Measurements from ENCODE around the gene HOTAIR. TPM values are rescaled to one million over a fixed set of nuclear protein-coding genes. Genes with fewer than 3 reads are reported as not detected.

Gene HOTAIR
- polyA plus RNA-seq, 2 of the 4 experiments (the other 2 are of a cell fraction), result 0.67 to 0.71 TPM

DNA sequence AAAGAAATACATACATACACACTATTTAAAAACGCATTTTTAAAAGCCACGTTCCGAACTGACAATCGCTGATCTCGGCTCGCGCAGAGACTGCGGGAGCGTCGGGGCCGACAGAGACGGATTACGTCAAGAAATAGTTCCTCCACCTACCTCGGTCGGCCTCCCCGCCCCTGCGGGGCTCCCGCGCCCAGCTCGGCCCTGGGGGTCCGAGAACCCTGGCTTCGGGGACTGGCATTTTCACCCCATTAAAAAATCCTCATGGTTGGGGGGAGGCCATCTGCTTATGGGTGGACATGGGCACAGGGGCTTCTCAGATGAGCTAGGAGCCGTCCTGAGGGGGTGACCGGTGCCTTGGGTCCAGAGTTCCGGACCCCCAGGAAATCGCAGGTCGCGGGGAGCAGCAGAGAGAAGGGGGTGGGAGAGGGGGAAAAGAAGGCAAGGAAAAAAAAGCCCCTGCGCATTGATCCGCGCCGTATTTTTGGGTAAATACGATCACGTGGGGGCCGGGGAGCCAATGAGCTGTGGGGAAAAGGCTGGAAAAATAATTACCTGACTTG is 24.9 kb upstream of the HOTAIR start:
- CTCF ChIA-PET, result interaction anchor here (1.2 to 28.7 kb wide), 14 partner anchors 8 to 253 kb away, joined by 3 to 1074 read pairs (median 8); partner anchors contain the start of genes HOXC10, HOXC5, HOXC8 and SMUG1
- H3K27ac ChIP-seq, result peak overlapping the region; percentile 93 to 96
- peaks cover 14% of the 10 kb centered on the region for H3K4me1 ChIP-seq
- H3K4me2 ChIP-seq, result peak overlapping the region; percentile 87
- 0 out of 3 replicates have a peak, but pooled peaks have one; percentile 12 for TF ChIP-seq SMC3 (IDR thresholded peaks at IDR 0.05)
- TF ChIP-seq, protein P1, sequence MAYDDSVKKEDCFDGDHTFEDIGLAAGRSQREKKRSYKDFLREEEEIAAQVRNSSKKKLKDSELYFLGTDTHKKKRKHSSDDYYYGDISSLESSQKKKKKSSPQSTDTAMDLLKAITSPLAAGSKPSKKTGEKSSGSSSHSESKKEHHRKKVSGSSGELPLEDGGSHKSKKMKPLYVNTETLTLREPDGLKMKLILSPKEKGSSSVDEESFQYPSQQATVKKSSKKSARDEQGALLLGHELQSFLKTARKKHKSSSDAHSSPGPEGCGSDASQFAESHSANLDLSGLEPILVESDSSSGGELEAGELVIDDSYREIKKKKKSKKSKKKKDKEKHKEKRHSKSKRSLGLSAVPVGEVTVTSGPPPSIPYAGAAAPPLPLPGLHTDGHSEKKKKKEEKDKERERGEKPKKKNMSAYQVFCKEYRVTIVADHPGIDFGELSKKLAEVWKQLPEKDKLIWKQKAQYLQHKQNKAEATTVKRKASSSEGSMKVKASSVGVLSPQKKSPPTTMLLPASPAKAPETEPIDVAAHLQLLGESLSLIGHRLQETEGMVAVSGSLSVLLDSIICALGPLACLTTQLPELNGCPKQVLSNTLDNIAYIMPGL (CRISPR knock-in tag; IDR thresholded peaks at IDR 0.05; ENCODE audit: borderline replicate concordance), result peak; percentile 73; the same call in 1 of the 2 replicates
- peak in 1 of 2 experiments; percentile 41; a peak in 1 of 5 replicates for TF ChIP-seq JUN (IDR thresholded peaks at IDR 0.05)
- TF ChIP-seq POLR2A (IDR thresholded peaks at IDR 0.05; ENCODE audit: low read length), result no peak
- TF ChIP-seq, protein P2, sequence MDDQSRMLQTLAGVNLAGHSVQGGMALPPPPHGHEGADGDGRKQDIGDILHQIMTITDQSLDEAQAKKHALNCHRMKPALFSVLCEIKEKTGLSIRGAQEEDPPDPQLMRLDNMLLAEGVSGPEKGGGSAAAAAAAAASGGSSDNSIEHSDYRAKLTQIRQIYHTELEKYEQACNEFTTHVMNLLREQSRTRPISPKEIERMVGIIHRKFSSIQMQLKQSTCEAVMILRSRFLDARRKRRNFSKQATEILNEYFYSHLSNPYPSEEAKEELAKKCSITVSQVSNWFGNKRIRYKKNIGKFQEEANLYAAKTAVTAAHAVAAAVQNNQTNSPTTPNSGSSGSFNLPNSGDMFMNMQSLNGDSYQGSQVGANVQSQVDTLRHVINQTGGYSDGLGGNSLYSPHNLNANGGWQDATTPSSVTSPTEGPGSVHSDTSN (IDR thresholded peaks at IDR 0.05), result peak; percentile 79
- TF ChIP-seq HOXB5 (CRISPR knock-in tag; IDR thresholded peaks at IDR 0.05), result peak; percentile 97
- no peak for TF ChIP-seq NFE2L2 (conservative IDR thresholded peaks at IDR 0.05; ENCODE audit: low read length)
- TF ChIP-seq ZSCAN20 (CRISPR knock-in tag; IDR thresholded peaks at IDR 0.05), result 0 out of 2 replicates have a peak, but pooled peaks have one; percentile 23
- TF ChIP-seq, protein P3, sequence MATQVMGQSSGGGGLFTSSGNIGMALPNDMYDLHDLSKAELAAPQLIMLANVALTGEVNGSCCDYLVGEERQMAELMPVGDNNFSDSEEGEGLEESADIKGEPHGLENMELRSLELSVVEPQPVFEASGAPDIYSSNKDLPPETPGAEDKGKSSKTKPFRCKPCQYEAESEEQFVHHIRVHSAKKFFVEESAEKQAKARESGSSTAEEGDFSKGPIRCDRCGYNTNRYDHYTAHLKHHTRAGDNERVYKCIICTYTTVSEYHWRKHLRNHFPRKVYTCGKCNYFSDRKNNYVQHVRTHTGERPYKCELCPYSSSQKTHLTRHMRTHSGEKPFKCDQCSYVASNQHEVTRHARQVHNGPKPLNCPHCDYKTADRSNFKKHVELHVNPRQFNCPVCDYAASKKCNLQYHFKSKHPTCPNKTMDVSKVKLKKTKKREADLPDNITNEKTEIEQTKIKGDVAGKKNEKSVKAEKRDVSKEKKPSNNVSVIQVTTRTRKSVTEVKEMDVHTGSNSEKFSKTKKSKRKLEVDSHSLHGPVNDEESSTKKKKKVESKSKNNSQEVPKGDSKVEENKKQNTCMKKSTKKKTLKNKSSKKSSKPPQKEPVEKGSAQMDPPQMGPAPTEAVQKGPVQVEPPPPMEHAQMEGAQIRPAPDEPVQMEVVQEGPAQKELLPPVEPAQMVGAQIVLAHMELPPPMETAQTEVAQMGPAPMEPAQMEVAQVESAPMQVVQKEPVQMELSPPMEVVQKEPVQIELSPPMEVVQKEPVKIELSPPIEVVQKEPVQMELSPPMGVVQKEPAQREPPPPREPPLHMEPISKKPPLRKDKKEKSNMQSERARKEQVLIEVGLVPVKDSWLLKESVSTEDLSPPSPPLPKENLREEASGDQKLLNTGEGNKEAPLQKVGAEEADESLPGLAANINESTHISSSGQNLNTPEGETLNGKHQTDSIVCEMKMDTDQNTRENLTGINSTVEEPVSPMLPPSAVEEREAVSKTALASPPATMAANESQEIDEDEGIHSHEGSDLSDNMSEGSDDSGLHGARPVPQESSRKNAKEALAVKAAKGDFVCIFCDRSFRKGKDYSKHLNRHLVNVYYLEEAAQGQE (IDR thresholded peaks at IDR 0.05), result 0 out of 2 replicates have a peak, but pooled peaks have one; percentile 14
- 0 out of 2 replicates have a peak, but pooled peaks have one; percentile 42 for TF ChIP-seq HEYL (CRISPR knock-in tag; IDR thresholded peaks at IDR 0.05)
- 0 out of 2 replicates have a peak, but pooled peaks have one; percentile 14 for TF ChIP-seq PHF8 (IDR thresholded peaks at IDR 0.05; ENCODE audit: borderline replicate concordance, low read depth)
- TF ChIP-seq EHMT2 (IDR thresholded peaks at IDR 0.05; ENCODE audit: low read depth), result no peak
- TF ChIP-seq, protein P4, sequence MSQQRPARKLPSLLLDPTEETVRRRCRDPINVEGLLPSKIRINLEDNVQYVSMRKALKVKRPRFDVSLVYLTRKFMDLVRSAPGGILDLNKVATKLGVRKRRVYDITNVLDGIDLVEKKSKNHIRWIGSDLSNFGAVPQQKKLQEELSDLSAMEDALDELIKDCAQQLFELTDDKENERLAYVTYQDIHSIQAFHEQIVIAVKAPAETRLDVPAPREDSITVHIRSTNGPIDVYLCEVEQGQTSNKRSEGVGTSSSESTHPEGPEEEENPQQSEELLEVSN (IDR thresholded peaks at IDR 0.05; ENCODE audit: borderline replicate concordance, low read depth), result 0 out of 2 replicates have a peak, but pooled peaks have one; percentile 12
- TF ChIP-seq, protein P5, sequence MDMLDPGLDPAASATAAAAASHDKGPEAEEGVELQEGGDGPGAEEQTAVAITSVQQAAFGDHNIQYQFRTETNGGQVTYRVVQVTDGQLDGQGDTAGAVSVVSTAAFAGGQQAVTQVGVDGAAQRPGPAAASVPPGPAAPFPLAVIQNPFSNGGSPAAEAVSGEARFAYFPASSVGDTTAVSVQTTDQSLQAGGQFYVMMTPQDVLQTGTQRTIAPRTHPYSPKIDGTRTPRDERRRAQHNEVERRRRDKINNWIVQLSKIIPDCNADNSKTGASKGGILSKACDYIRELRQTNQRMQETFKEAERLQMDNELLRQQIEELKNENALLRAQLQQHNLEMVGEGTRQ (IDR thresholded peaks at IDR 0.05), result peak; percentile 94
- WGBS (ENCODE audit: missing lambda C conversion rate), result 1% methylated on average over 35 of the region's 35 CpGs
- POLR2A ChIA-PET, result interaction anchor here (0.6 to 2.2 kb wide), 8 partner anchors 7 to 208 kb away, joined by 3 to 18 read pairs (median 4); partner anchors contain the start of genes HOXC10, HOXC8 and SMUG1
- peak overlapping the region; percentile 83 for H3K4me3 ChIP-seq
- DNase-seq (ENCODE audit: low read depth in 1 of 2, low spot score in 1 of 2), result peak; percentile 82 to 92
- ATAC-seq, result peak; percentile 30 to 64; a peak in 5 of 6 replicates
- no peaks in the 10 kb centered on the region for H3K9me3 ChIP-seq
- FAIRE-seq, result no peak

DNA sequence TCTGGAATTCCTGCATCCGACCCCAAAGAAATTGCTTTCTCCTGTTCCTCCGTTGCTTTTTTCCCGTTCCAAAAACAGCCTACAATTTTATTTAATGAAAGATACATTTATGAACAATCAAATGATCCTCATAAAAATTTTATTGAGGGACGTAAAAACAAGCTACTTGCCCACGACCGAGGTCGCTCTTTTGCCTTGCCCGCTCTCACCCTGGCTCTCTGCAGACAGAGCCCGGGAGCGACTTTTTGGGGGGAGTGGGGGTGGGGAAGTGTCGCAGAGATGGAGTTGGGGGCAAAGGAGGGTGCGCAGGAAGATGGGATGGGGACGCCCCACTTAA is 24.1 kb upstream of the HOTAIR start:
- TF ChIP-seq MYC (IDR thresholded peaks at IDR 0.05; ENCODE audit: borderline replicate concordance, low read length) (no peak), RFX5 (IDR thresholded peaks at IDR 0.05) (no peak), EHMT2 (IDR thresholded peaks at IDR 0.05; ENCODE audit: low read depth) (no peak), JUNB (IDR thresholded peaks at IDR 0.05) (no peak), CBX2 (IDR thresholded peaks at IDR 0.05; ENCODE audit: borderline replicate concordance, low read depth) (no peak), NPAS2 (CRISPR knock-in tag; IDR thresholded peaks at IDR 0.05; ENCODE audit: borderline replicate concordance) (no peak), EP300 (IDR thresholded peaks at IDR 0.05) (no peak), TP53 (CRISPR knock-in tag; IDR thresholded peaks at IDR 0.05) (no peak), POLR2A (IDR thresholded peaks at IDR 0.05; ENCODE audit: low read length) (no peak), SREBF2 (IDR thresholded peaks at IDR 0.05) (no peak)
- TF ChIP-seq, protein P6, sequence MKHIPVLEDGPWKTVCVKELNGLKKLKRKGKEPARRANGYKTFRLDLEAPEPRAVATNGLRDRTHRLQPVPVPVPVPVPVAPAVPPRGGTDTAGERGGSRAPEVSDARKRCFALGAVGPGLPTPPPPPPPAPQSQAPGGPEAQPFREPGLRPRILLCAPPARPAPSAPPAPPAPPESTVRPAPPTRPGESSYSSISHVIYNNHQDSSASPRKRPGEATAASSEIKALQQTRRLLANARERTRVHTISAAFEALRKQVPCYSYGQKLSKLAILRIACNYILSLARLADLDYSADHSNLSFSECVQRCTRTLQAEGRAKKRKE (CRISPR knock-in tag; IDR thresholded peaks at IDR 0.05; ENCODE audit: low read depth), result no peak
- TF ChIP-seq, protein P2 (IDR thresholded peaks at IDR 0.05), result no peak
- ChIA-PET POLR2A (interaction anchor here (1.0 to 1.6 kb wide), 2 partner anchors 8 to 11 kb away, joined by 3 to 4 read pairs; no protein-coding TSS in a partner anchor), CTCF (interaction anchor here (1.1 to 28.7 kb wide), 8 partner anchors 8 to 242 kb away, joined by 3 to 1074 read pairs (median 12); partner anchors contain the start of genes HOXC10, HOXC5, HOXC8 and SMUG1)
- ATAC-seq (no peak), DNase-seq (ENCODE audit: low read depth in 1 of 2, low spot score in 1 of 2) (no peak), FAIRE-seq (no peak)
- 54% methylated on average over 13 of the region's 13 CpGs for WGBS (ENCODE audit: missing lambda C conversion rate)
- Histone ChIP-seq H3K9me3 (no peaks in the 10 kb centered on the region), H3K4me2 (peak overlapping the region; percentile 87), H3K4me3 (peak overlapping the region; percentile 83), H3K4me1 (peaks cover 14% of the 10 kb centered on the region), H3K27ac (peak overlapping the region; percentile 93 to 96; a peak in 5 of 6 replicates)

Measured in A549 (cell line).